OCI-LY7 (cell line): ENCODE results near the gene NDUFA8. TPM values are rescaled to one million over a fixed set of nuclear protein-coding genes. Genes with fewer than 3 reads are reported as not detected.

ENCODE experiments used
- BruUV-seq: library from RNA; stranded (reverse); fragments of 400-500 nt; replicated peaks from 2 replicates; lab custom pipeline; 2021; lab: Mats Ljungman, UMichigan
- CTCF ChIA-PET: fragments of 300-600 bp; sonication (Branson Sonifier 250); formaldehyde crosslinking; loops from one replicate; lab custom pipeline; 2022; ENCODE audit warnings: antibody characterized with exemption; ENCODE audit not compliant: unreplicated experiment; lab: Charles Lee
- POLR2A ChIA-PET: fragments of 300-600 bp; sonication (Branson Sonifier 250); formaldehyde crosslinking; loops from one replicate; lab custom pipeline; 2022; ENCODE audit warnings: antibody characterized with exemption; lab: Charles Lee
- DNase-seq: peaks from one replicate; pipeline ENCODE4 v3.0.0-alpha.2; 2015; ENCODE audit warnings: low spot score
- H2AFZ ChIP-seq: fragments of 200-600 bp; sonication (generic), shearing (Covaris generic); 2 replicates; pipeline ENCODE4 v1.6.1; 2014; ENCODE audit warnings: mild to moderate bottlenecking, antibody characterized with exemption, low read length, moderate library complexity
- H3K27ac ChIP-seq: fragments of 200-600 bp; sonication (generic); 2 replicates; pipeline ENCODE4 v1.5.1; 2014; ENCODE audit warnings: mixed run types, low read depth, mild to moderate bottlenecking, moderate library complexity, low read length, inconsistent platforms; ENCODE audit not compliant: poor library complexity, severe bottlenecking
- H3K36me3 ChIP-seq: fragments of 200-600 bp; sonication (generic); 2 replicates; pipeline ENCODE4 v1.6.1; 2014; ENCODE audit warnings: mild to moderate bottlenecking, antibody characterized with exemption, low read length, moderate library complexity, mixed read lengths; ENCODE audit not compliant: insufficient read depth
- H3K4me1 ChIP-seq: fragments of 200-600 bp; sonication (generic); 2 replicates; pipeline ENCODE4 v1.5.1; 2014; ENCODE audit warnings: mild to moderate bottlenecking, low read length; ENCODE audit not compliant: insufficient read depth, poor library complexity, severe bottlenecking
- H3K4me2 ChIP-seq: fragments of 200-600 bp; sonication (generic); 2 replicates; pipeline ENCODE4 v1.6.1; 2014; ENCODE audit warnings: mild to moderate bottlenecking, low read length
- H3K4me3 ChIP-seq: fragments of 200-600 bp; sonication (generic); 2 replicates; pipeline ENCODE4 v1.5.1; 2014; ENCODE audit warnings: mild to moderate bottlenecking, low read depth, low read length; ENCODE audit not compliant: poor library complexity, severe bottlenecking
- H3K79me2 ChIP-seq: fragments of 200-600 bp; sonication (generic); 2 replicates; pipeline ENCODE4 v1.6.1; 2016; ENCODE audit warnings: low read depth, mild to moderate bottlenecking, low read length, moderate library complexity, mixed read lengths; ENCODE audit not compliant: insufficient read depth
- H3K9me2 ChIP-seq: fragments of 200-600 bp; sonication (generic); 2 replicates; pipeline ENCODE4 v1.6.1; 2016; ENCODE audit warnings: mild to moderate bottlenecking, low read length, mixed read lengths; ENCODE audit not compliant: insufficient read depth
- H3K9me3 ChIP-seq: fragments of 200-600 bp; sonication (generic); 2 replicates; pipeline ENCODE4 v1.6.1; 2014; ENCODE audit warnings: mild to moderate bottlenecking, mixed run types, low read length, mixed read lengths
- H4K20me1 ChIP-seq: fragments of 200-600 bp; sonication (generic); 2 replicates; pipeline ENCODE4 v1.6.1; 2014; ENCODE audit warnings: mild to moderate bottlenecking, antibody characterized with exemption, low read length, moderate library complexity, mixed read lengths; ENCODE audit not compliant: insufficient read depth
- EZH2phosphoT487 ChIP-seq: fragments of 200-600 bp; sonication (generic); IDR thresholded peaks from 2 replicates; pipeline ENCODE4 v1.6.1; 2018; ENCODE audit warnings: low read depth, borderline replicate concordance, mild to moderate bottlenecking, mixed run types, antibody characterized with exemption, low read length, moderate library complexity, mixed read lengths
- intact Hi-C: fragments of 100-400 bp; cut with micrococcal nuclease; formaldehyde crosslinking; loops from one replicate; pipeline ENCODE4 v1.10.0; 2022; ENCODE audit not compliant: unreplicated experiment
- total RNA-seq, 2 experiments: library from RNA; depleted of rRNA in 1 of 2; stranded (reverse); fragments of >200 nt in 1 of 2; shearing (Covaris generic) in 1 of 2; gene quantifications; 2 replicates each; pipeline ENCODE4 v1.2.3, GENCODE V29; 2014 to 2022
- TF ChIP-seq, protein P1 (sequence below): fragments of 200-600 bp; sonication (generic); conservative IDR thresholded peaks from 2 replicates; pipeline ENCODE4 v1.5.1; 2014; ENCODE audit warnings: mild to moderate bottlenecking, antibody characterized with exemption, low read length, moderate library complexity, mixed read lengths

NDUFA8 gene
- total RNA-seq, 2 experiments from 2014 or later, result 24.2 to 51.0 TPM

DNA sequence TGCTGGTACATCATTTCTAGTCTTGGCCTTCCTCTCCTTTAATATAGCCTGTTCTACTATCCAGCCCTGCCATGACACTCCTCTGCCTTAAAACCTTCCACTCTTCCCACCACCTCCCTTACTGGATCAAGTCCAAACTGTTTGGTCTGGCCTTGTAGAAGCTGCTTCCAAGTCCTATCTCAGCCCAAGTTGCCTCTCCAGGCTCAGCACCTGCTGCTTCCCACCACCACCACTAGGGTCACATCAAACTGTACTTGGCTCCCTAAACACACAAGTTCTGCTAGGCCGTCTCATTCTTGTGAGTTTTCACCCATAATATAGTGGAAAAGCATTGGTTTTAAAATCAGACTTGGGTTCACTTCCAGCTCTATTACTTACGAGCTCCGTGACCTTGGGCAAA, 1.4 kb downstream of the NDUFA8 start:
- ChIA-PET POLR2A (no interaction called here), CTCF (interaction anchor here (0.6 kb wide), 1 partner anchor 9 kb away, joined by 3 read pairs; no protein-coding TSS in a partner anchor)
- DNase-seq, result peak; percentile 72
- no TSS peak for BruUV-seq
- peaks cover 7% of the 10 kb centered on the region for H3K4me1 ChIP-seq
- no peak overlapping the region for H3K27ac ChIP-seq
- peaks cover 37% of the 10 kb centered on the region; the same call in 1 of the 2 replicates for H3K79me2 ChIP-seq
- H3K4me3 ChIP-seq, result no peak overlapping the region
- intact Hi-C loops, result no loop called here
- H4K20me1 ChIP-seq, result no peaks in the 10 kb centered on the region
- H3K36me3 ChIP-seq, result peaks cover 8% of the 10 kb centered on the region; the same call in 1 of the 2 replicates
- peaks cover 11% of the 10 kb centered on the region for H3K9me3 ChIP-seq
- H3K9me2 ChIP-seq, result no peaks in the 10 kb centered on the region
- TF ChIP-seq EZH2phosphoT487, result no peak
- TF ChIP-seq, protein P1, sequence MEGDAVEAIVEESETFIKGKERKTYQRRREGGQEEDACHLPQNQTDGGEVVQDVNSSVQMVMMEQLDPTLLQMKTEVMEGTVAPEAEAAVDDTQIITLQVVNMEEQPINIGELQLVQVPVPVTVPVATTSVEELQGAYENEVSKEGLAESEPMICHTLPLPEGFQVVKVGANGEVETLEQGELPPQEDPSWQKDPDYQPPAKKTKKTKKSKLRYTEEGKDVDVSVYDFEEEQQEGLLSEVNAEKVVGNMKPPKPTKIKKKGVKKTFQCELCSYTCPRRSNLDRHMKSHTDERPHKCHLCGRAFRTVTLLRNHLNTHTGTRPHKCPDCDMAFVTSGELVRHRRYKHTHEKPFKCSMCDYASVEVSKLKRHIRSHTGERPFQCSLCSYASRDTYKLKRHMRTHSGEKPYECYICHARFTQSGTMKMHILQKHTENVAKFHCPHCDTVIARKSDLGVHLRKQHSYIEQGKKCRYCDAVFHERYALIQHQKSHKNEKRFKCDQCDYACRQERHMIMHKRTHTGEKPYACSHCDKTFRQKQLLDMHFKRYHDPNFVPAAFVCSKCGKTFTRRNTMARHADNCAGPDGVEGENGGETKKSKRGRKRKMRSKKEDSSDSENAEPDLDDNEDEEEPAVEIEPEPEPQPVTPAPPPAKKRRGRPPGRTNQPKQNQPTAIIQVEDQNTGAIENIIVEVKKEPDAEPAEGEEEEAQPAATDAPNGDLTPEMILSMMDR, result peak; percentile 81
- H3K4me2 ChIP-seq, result peak overlapping the region; percentile 36; the same call in 1 of the 2 replicates
- no peak overlapping the region for H2AFZ ChIP-seq

DNA sequence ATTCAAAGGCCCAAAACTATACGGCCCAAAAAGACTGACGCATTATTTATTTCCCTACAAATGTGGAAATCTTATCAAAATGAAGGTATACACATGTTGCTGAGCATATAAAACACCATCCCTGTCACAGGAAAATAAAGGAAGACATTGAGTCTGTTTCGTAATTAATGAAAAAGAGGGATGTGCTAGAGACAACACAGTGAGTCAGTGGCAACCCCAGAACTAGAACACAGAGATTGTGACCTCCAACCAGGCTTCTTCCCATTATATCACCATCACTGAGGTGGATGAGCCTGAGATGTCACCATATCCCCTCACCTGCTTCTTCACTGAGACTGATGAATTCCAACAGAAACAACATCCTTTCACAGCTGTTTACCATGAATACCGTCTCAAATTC, 3.8 kb downstream of the NDUFA8 start:
- no TSS peak for BruUV-seq
- no peak for DNase-seq
- intact Hi-C loops, result no loop called here
- Histone ChIP-seq H3K4me3 (no peak overlapping the region), H3K79me2 (peaks cover 37% of the 10 kb centered on the region; the same call in 1 of the 2 replicates), H2AFZ (no peak overlapping the region), H3K4me2 (no peak overlapping the region), H3K9me2 (no peaks in the 10 kb centered on the region), H3K4me1 (peaks cover 7% of the 10 kb centered on the region), H4K20me1 (no peaks in the 10 kb centered on the region), H3K27ac (no peak overlapping the region), H3K9me3 (no peaks in the 10 kb centered on the region), H3K36me3 (peaks cover 24% of the 10 kb centered on the region; the same call in 1 of the 2 replicates)
- TF ChIP-seq, protein P1, result no peak
- no peak for TF ChIP-seq EZH2phosphoT487
- ChIA-PET POLR2A (no interaction called here), CTCF (no interaction called here)

DNA sequence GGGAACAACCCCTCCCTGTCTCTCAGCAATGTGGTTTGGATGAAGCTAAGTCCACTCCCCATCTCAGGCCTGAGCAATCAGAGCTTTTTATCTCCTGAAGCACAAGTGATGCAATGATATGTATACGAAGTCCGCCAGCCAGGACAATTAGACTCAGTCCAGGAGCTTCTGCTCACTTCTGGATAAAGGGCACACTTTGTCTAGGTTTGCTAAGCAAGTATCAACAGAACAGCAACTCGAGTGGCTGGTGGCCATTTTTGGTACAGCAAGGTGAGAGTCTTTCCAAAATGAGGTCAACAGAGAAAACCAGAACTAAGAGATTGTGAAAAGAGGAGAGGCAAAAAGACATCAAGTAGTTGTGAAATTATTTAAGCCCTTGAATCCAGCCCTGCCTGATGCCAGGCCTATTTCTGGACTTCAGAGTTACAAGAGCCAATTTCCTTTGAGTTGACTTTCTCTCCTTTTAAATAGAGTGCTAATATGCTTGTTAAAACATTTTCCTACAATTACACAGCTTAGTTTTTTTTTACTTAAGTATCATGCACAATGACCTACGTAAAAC, 8.2 kb downstream of the NDUFA8 start:
- POLR2A ChIA-PET, result interaction anchor here (1.2 kb wide), 1 partner anchor 211 kb away, joined by 3 read pairs; no protein-coding TSS in a partner anchor
- TF ChIP-seq, protein P1, result no peak
- no peak for TF ChIP-seq EZH2phosphoT487
- H3K4me1 ChIP-seq, result no peaks in the 10 kb centered on the region

More for the DNA sequence above, 8.2 kb downstream of the NDUFA8 start:
- Histone ChIP-seq H3K27ac (no peak overlapping the region), H3K9me3 (no peaks in the 10 kb centered on the region), H2AFZ (no peak overlapping the region), H3K9me2 (no peaks in the 10 kb centered on the region), H3K4me2 (no peak overlapping the region), H3K36me3 (peaks cover 64% of the 10 kb centered on the region), H3K4me3 (no peak overlapping the region), H3K79me2 (peaks cover 19% of the 10 kb centered on the region; the same call in 1 of the 2 replicates), H4K20me1 (no peaks in the 10 kb centered on the region)
- BruUV-seq, result no TSS peak
- CTCF ChIA-PET, result no interaction called here
- intact Hi-C loops, result no loop called here
- DNase-seq, result no peak
